Sigmoid colon (tissue), 7 donors: ENCODE data around the gene ZNHIT3. TPM values are rescaled to one million over a fixed set of nuclear protein-coding genes. Genes with fewer than 3 reads are reported as not detected.

Experiments
- DNase-seq: peaks from one replicate; pipeline ENCODE4 v3.0.0-alpha.2; 2019
- H3K27ac ChIP-seq, 4 donors: fragments of 200-600 bp; sonication (generic); one replicate each; pipeline ENCODE4 v1.5.1; 2016 to 2019; ENCODE audit warnings: mild to moderate bottlenecking in 1 of 4
- H3K27me3 ChIP-seq, 3 donors: fragments of 200-600 bp; sonication (generic); one replicate each; pipeline ENCODE4 v1.5.1; 2019; ENCODE audit warnings: mild to moderate bottlenecking in 1 of 3
- H3K36me3 ChIP-seq, 4 donors: fragments of 200-600 bp; sonication (generic); one replicate each; pipeline ENCODE4 v1.5.1; 2016 to 2019
- H3K4me1 ChIP-seq, 4 donors: fragments of 200-600 bp; sonication (generic); one replicate each; pipeline ENCODE4 v1.5.1; 2017 to 2019
- H3K4me3 ChIP-seq, 4 donors: fragments of 200-600 bp; sonication (generic); one replicate each; pipeline ENCODE4 v1.5.1; 2017 to 2019; ENCODE audit warnings: mild to moderate bottlenecking in 2 of 4, moderate library complexity in 1 of 4
- H3K9me3 ChIP-seq, 4 donors: fragments of 200-600 bp in 3 of 4; sonication (generic) in 3 of 4; one replicate each; pipeline versions ENCODE4 v1.5.1 to v1.6.1; 2013 to 2019
- CTCF ChIP-seq, 4 experiments: fragments of 450-650 bp in 3 of 4; fragments of 200-600 bp in 1 of 4; IDR thresholded peaks; one replicate each; pipeline ENCODE4 v1.5.1; 2016 to 2019; ENCODE audit warnings: antibody characterized with exemption in 4 of 4, mild to moderate bottlenecking in 3 of 4, moderate library complexity in 2 of 4
- EP300 ChIP-seq, 4 donors: sonication (generic); formaldehyde crosslinking; IDR thresholded peaks; one replicate each; pipeline ENCODE4 v1.6.1; 2017; ENCODE audit warnings: antibody characterized with exemption in 4 of 4
- POLR2A ChIP-seq, 2 donors: fragments of 450-650 bp; IDR thresholded peaks; one replicate each; pipeline ENCODE4 v1.6.1; 2016; ENCODE audit warnings: antibody characterized with exemption in 2 of 2, mild to moderate bottlenecking in 2 of 2, moderate library complexity in 2 of 2
- POLR2AphosphoS5 ChIP-seq, 4 donors: sonication (generic); formaldehyde crosslinking; IDR thresholded peaks; one replicate each; pipeline ENCODE4 v1.6.1; 2017; ENCODE audit warnings: antibody characterized with exemption in 4 of 4
- WGBS, 2 donors: extraction: QIAGEN DNeasy Blood & Tissue Kit; methylation state at CpG; one replicate each; pipeline ENCODE4 v1.1.7; 2013; 5-methylcytosine and 5-hydroxymethylcytosine counted together
- intact Hi-C: fragments of 100-400 bp; cut with DNase I; formaldehyde crosslinking; loops from one replicate; pipeline ENCODE4 v1.15.1; 2023
- polyA plus RNA-seq, 3 donors: library from polyadenylated mRNA; stranded (reverse); fragments of 200-250 nt; gene quantifications; one replicate each; pipeline ENCODE4 v1.2.3, GENCODE V29; 2013
- small RNA-seq, 3 donors: library from RNA; depleted of rRNA; stranded (forward); fragments of <200 nt; gene quantifications; one replicate each; pipeline ENCODE3, GENCODE V24; 2016
- total RNA-seq, 4 donors: library from RNA; depleted of rRNA; stranded (reverse); fragments of >200 nt; gene quantifications; one replicate each; pipeline ENCODE4 v1.1.0, GENCODE V29; 2016
- donor health status: healthy with polysubstance abuse.
- donor health status: Bipolar disorder and iron deficiency.
- donor health status: healthy.

ZNHIT3 gene
- total and polyA plus RNA-seq, 7 donors = 31.0 to 60.7 (median 49.9) TPM

- TF ChIP-seq CTCF (IDR thresholded peaks at IDR 0.05) (no peak), POLR2A (IDR thresholded peaks at IDR 0.05) (peak; percentile 88 to 93), POLR2AphosphoS5 (IDR thresholded peaks at IDR 0.05) (peak; percentile 94 to 99 (median 98)), EP300 (IDR thresholded peaks at IDR 0.05) (no peak)
- Histone ChIP-seq H3K4me1 (peaks cover 0 to 48% (median 47%) of the 10 kb centered on the region in 4 donors), H3K27me3 (no peaks in the 10 kb centered on the region), H3K4me3 (peak within 1 kb of the TSS; percentile 68 to 96 (median 92)), H3K27ac (peak within 1 kb of the TSS; percentile 95 to 100 (median 98)), H3K9me3 (no peaks in the 10 kb centered on the region), H3K36me3 (no peaks in the 10 kb centered on the region)
- peak; percentile 95 for DNase-seq
- intact Hi-C loops = loop anchor here (1.0 to 10.0 kb wide), 3 partner anchors 8 to 1300 kb away; partner anchors contain the start of genes MRM1 and SLFN5
- 0% methylated on average over 71 of the region's 71 CpGs for WGBS, 2 donors
These were observed 58.0 kb downstream of the ZNHIT3 start, which contains the start of gene GGNBP2 for GRCh38 chr17:36544307-36545076. Gene GGNBP2 (plus strand): TSS chr17:36544919. CDS start chr17:36545725, 806 bp downstream.

GRCh38 chr17:36545077-36545464 is 58.6 kb downstream of the ZNHIT3 start:
- H3K36me3 ChIP-seq = no peaks in the 10 kb centered on the region
- no peak for DNase-seq
- peak overlapping the region; percentile 68 to 96 (median 92) for H3K4me3 ChIP-seq
- intact Hi-C loops = loop anchor here (2.0 to 10.0 kb wide), 2 partner anchors 56 to 1300 kb away; partner anchors contain the start of genes MRM1 and SLFN5
- peaks cover 0 to 53% (median 50%) of the 10 kb centered on the region in 4 donors for H3K4me1 ChIP-seq
- no peak for TF ChIP-seq CTCF (IDR thresholded peaks at IDR 0.05)
- no peak for TF ChIP-seq EP300 (IDR thresholded peaks at IDR 0.05)
- no peak for TF ChIP-seq POLR2AphosphoS5 (IDR thresholded peaks at IDR 0.05)
- no peak for TF ChIP-seq POLR2A (IDR thresholded peaks at IDR 0.05)
- H3K27ac ChIP-seq = peak overlapping the region; percentile 95 to 100 (median 98)
- no peaks in the 10 kb centered on the region for H3K27me3 ChIP-seq
- H3K9me3 ChIP-seq = no peaks in the 10 kb centered on the region
- 0 to 1% methylated on average over 38 of the region's 38 CpGs for WGBS, 2 donors

Small RNA genes lying within 50 kb of the gene (small RNA-seq; reads per million reads assigned to genes)
- 0 reads per million in 3 donors for gene RNA5SP439

Other genes starting within 250 kb of the ZNHIT3 start
- gene TBC1D3I, start 222.1 kb upstream of the ZNHIT3 start, total RNA-seq = not detected
- under 1 TPM in 1 of 3 donors, not detected in 2; 0.45 TPM for gene TBC1D3I, start 222.1 kb upstream of the ZNHIT3 start, polyA plus RNA-seq
- 1 to 10 TPM in 1 of 4 donors, not detected in 3; 1.4 TPM for gene TBC1D3G, start 162.8 kb upstream of the ZNHIT3 start, total RNA-seq
- gene TBC1D3G, start 162.8 kb upstream of the ZNHIT3 start, polyA plus RNA-seq = under 1 TPM in 1 of 3 donors, not detected in 2; 0.46 TPM
- not detected for gene TBC1D3H, start 98.2 kb upstream of the ZNHIT3 start, total RNA-seq
- gene TBC1D3H, start 98.2 kb upstream of the ZNHIT3 start, polyA plus RNA-seq = under 1 TPM in 1 of 3 donors, not detected in 2; 0.46 TPM
- 10 to 100 TPM; 49.9 to 67.2 (median 59.5) TPM for gene MYO19, start 48.2 kb downstream of the ZNHIT3 start, total RNA-seq
- gene MYO19, start 48.2 kb downstream of the ZNHIT3 start, polyA plus RNA-seq = 10 to 100 TPM; 19.2 to 60.6 (median 20.3) TPM
- gene PIGW, start 48.3 kb downstream of the ZNHIT3 start, total RNA-seq = 1 to 10 TPM; 1.7 to 3.9 (median 3.0) TPM
- gene PIGW, start 48.3 kb downstream of the ZNHIT3 start, polyA plus RNA-seq = 1 to 10 TPM; 2.4 to 8.6 (median 4.6) TPM
- 10 to 100 TPM; 57.4 to 62.2 (median 59.2) TPM for gene GGNBP2, start 58.2 kb downstream of the ZNHIT3 start, total RNA-seq
- gene GGNBP2, start 58.2 kb downstream of the ZNHIT3 start, polyA plus RNA-seq = 10 to 100 TPM; 43.5 to 55.3 (median 51.7) TPM
- 1 to 10 TPM; 4.3 to 8.9 (median 7.5) TPM for gene DHRS11, start 105.2 kb downstream of the ZNHIT3 start, total RNA-seq
- gene DHRS11, start 105.2 kb downstream of the ZNHIT3 start, polyA plus RNA-seq = 100 to 1,000 TPM in 2 of 3 donors, 10 to 100 TPM in 1; 97.6 to 239 (median 212) TPM
- 1 to 10 TPM; 2.8 to 5.3 (median 3.9) TPM for gene MRM1, start 114.9 kb downstream of the ZNHIT3 start, total RNA-seq
- gene MRM1, start 114.9 kb downstream of the ZNHIT3 start, polyA plus RNA-seq = 10 to 100 TPM in 1 of 3 donors, 1 to 10 TPM in 2; 5.4 to 15.0 (median 8.3) TPM